ENCODE measurements around the gene LARP4B. TPM values are rescaled to one million over a fixed set of nuclear protein-coding genes. Genes with fewer than 3 reads are reported as not detected.

Gene LARP4B
- total and polyA plus RNA-seq, 2 donors (not counting 3 experiments of a cell fraction or from before 2014, with no cell fraction given), result 27.4 to 101 TPM

DNA sequence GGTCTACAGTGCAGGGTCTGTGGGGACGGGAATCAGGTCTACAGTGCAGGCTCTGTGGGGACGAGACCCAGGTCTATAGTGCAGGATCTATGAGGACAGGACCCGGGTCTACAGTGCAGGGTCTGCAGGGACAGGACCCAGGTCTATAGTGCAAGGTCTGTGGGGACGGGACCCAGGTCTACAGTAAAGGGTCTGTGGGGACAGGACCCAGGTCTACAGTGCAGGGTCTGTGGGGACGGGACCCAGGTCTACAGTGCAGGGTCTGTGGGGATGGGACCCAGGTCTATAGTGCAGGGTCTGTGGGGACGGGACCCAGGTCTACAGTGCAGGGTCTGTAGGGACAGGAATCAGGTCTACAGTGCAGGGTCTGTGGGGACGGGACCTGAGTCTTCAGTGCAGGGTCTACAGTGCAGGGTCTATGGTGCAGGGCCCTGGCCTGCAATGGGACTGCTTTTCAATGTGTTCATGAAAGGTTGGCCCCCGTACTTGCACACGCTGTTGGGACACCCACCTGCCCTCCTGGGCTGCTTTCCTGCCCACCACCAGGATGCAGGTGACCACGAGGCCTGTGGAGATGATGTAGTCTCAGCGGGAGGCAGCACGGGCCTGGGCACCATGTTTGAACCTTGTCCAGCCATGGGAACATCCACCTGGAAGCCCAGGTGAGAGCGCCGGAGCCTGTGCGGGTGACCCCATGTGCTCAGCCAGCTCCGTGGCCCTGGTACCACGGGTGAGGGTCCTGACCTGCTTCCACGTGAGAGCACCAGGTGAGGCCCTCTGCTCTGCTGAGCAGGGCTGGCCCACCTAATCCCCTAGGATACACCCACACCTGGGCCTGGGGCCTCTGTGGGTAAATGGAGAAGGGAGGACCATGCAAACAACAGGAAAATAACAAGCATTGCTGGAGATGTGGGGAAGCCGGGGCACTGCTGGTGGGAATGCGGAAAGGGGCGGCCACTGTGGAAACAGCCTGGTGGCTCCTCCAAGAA lies 150.7 kb downstream of the LARP4B start:
- peaks cover 2% of the 10 kb centered on the region for H3K4me1 ChIP-seq (ENCODE audit: control insufficient read depth, extremely low read depth, insufficient read depth, low read length)
- no peak overlapping the region for H3K4me3 ChIP-seq (replicated peaks in 1 of 3; ENCODE audit: insufficient read depth in 1 of 3, low read depth in 1 of 3, low read length in 3 of 3)
- H3K4me2 ChIP-seq (ENCODE audit: insufficient read depth, low read length), result no peak overlapping the region
- H3K27me3 ChIP-seq (ENCODE audit: control insufficient read depth in 2 of 2, insufficient read depth in 2 of 2, low read length in 2 of 2), result no peaks in the 10 kb centered on the region
- H3K36me3 ChIP-seq (ENCODE audit: control insufficient read depth in 2 of 2, extremely low read depth in 1 of 2, insufficient read depth in 2 of 2, low read length in 2 of 2), result no peaks in the 10 kb centered on the region
- no peak overlapping the region for H3K9ac ChIP-seq (replicated peaks; ENCODE audit: extremely low read depth, insufficient read depth, low read length)
- H3K79me2 ChIP-seq (ENCODE audit: control insufficient read depth, insufficient read depth, low read length), result no peaks in the 10 kb centered on the region
- no peak overlapping the region for H2AFZ ChIP-seq (ENCODE audit: low read depth, low read length)
- H4K20me1 ChIP-seq (replicated peaks; ENCODE audit: control insufficient read depth, extremely low read depth, insufficient read depth, low read length), result no peaks in the 10 kb centered on the region
- dilution Hi-C loops (cut with MboI; ENCODE audit: extremely low pct_ligation_motif_present, low sequenced_read_pairs), result no loop called here
- DNase-seq (ENCODE audit: low read depth, low spot score), result no peak
- ChIA-PET POLR2A (no interaction called here), CTCF (no interaction called here)
- TF ChIP-seq JUN (IDR thresholded peaks at IDR 0.05; ENCODE audit: borderline replicate concordance, insufficient read depth, insufficient read length, low read depth) (no peak), POLR2AphosphoS5 (IDR thresholded peaks at IDR 0.05; ENCODE audit: insufficient read depth, low read depth, low read length) (no peak), FOS (IDR thresholded peaks at IDR 0.05; ENCODE audit: borderline replicate concordance, insufficient read depth, low read length) (no peak), GATA2 (IDR thresholded peaks at IDR 0.05; ENCODE audit: insufficient read depth, insufficient read length, low read depth, low read length) (no peak), POLR2A (IDR thresholded peaks at IDR 0.05; ENCODE audit: low read depth, low read length) (no peak), MYC (IDR thresholded peaks at IDR 0.05; ENCODE audit: low read depth, low read length) (no peak), EZH2 (IDR thresholded peaks at IDR 0.05; ENCODE audit: borderline replicate concordance, low read depth, low read length, severe bottlenecking) (no peak)
- TF ChIP-seq, protein P1, sequence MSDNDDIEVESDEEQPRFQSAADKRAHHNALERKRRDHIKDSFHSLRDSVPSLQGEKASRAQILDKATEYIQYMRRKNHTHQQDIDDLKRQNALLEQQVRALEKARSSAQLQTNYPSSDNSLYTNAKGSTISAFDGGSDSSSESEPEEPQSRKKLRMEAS (IDR thresholded peaks at IDR 0.05; ENCODE audit: insufficient read depth, insufficient read length), result no peak
- TF ChIP-seq, protein P2, sequence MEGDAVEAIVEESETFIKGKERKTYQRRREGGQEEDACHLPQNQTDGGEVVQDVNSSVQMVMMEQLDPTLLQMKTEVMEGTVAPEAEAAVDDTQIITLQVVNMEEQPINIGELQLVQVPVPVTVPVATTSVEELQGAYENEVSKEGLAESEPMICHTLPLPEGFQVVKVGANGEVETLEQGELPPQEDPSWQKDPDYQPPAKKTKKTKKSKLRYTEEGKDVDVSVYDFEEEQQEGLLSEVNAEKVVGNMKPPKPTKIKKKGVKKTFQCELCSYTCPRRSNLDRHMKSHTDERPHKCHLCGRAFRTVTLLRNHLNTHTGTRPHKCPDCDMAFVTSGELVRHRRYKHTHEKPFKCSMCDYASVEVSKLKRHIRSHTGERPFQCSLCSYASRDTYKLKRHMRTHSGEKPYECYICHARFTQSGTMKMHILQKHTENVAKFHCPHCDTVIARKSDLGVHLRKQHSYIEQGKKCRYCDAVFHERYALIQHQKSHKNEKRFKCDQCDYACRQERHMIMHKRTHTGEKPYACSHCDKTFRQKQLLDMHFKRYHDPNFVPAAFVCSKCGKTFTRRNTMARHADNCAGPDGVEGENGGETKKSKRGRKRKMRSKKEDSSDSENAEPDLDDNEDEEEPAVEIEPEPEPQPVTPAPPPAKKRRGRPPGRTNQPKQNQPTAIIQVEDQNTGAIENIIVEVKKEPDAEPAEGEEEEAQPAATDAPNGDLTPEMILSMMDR (IDR thresholded peaks at IDR 0.05; ENCODE audit: extremely low read depth in 1 of 2, insufficient read depth in 1 of 2, low read depth in 1 of 2, low read length in 2 of 2), result no peak
- no peaks in the 10 kb centered on the region for H3K9me1 ChIP-seq (replicated peaks; ENCODE audit: control insufficient read depth, extremely low read depth, insufficient read depth, low read length)
- FAIRE-seq, result no peak
- no peaks in the 10 kb centered on the region for H3K9me3 ChIP-seq (replicated peaks; ENCODE audit: control insufficient read depth, insufficient read depth, low read length)
- intact Hi-C loops (cut with micrococcal nuclease), result no loop called here
- BruUV-seq (replicated peaks), result no TSS peak
- no peak overlapping the region for H3K27ac ChIP-seq (ENCODE audit: insufficient read depth, low read depth, low read length)

Data from endothelial cell of umbilical vein (primary cell).